Fibroblast of skin of scalp (primary cell): ENCODE results near the gene DDX3Y. TPM values are rescaled to one million over a fixed set of nuclear protein-coding genes. Genes with fewer than 3 reads are reported as not detected.

ENCODE experiments used
- DNase-seq: peaks from one replicate; pipeline ENCODE4 v3.0.0-alpha.2; 2013
- polyA plus RNA-seq, 2 experiments: library from polyadenylated mRNA; unstranded; fragments of 120-200 nt; gene quantifications; one replicate each; pipeline ENCODE4 v1.2.1, GENCODE V29; 2013; ENCODE audit not compliant: insufficient read length in 2 of 2

Gene DDX3Y
- polyA plus RNA-seq (2013, experiment 1 of 2; ENCODE audit: insufficient read length): 42.8 TPM
- polyA plus RNA-seq (2013, experiment 2 of 2; ENCODE audit: insufficient read length): 48.1 TPM

GRCh38 chrY:12904618-12905516 is at the start of gene DDX3Y:
Gene DDX3Y (plus strand): TSS chrY:12904868. CDS start chrY:12904937, 69 bp downstream.
- peak; percentile 94 for DNase-seq

- peak; percentile 36 for DNase-seq
Measured at GRCh38 chrY:12855791-12856275, 48.8 kb upstream of the DDX3Y start.

- no peak for DNase-seq
Measured at GRCh38 chrY:12867960-12868359, 36.7 kb upstream of the DDX3Y start.

GRCh38 chrY:12896973-12897372 is 7.7 kb upstream of the DDX3Y start:
- no peak for DNase-seq

GRCh38 chrY:12898604-12899003 is 6.1 kb upstream of the DDX3Y start:
- DNase-seq: no peak

GRCh38 chrY:12905517-12905872 is 827 bp downstream of the DDX3Y start:
- DNase-seq: peak; percentile 75

GRCh38 chrY:12905895-12906294 is 1.2 kb downstream of the DDX3Y start:
- DNase-seq: no peak

GRCh38 chrY:12913541-12913940 is 8.9 kb downstream of the DDX3Y start:
- no peak for DNase-seq

GRCh38 chrY:12928043-12928442 is 23.4 kb downstream of the DDX3Y start:
- peak; percentile 54 for DNase-seq

- DNase-seq: no peak
Measured at GRCh38 chrY:12941725-12942687, 37.3 kb downstream of the DDX3Y start.
